CD8-positive, alpha-beta memory T cell (primary cell): ENCODE data around the gene SLFN13. TPM values are rescaled to one million over a fixed set of nuclear protein-coding genes. Genes with fewer than 3 reads are reported as not detected.
A peak's percentile ranks its signal among the peaks of the same experiment; 100 is the strongest.

Experiments used
- CTCF ChIA-PET: fragments of 350-600 bp; sonication (Branson Sonifier 250); formaldehyde crosslinking; loops from one replicate; lab custom pipeline; 2021; ENCODE audit warnings: antibody characterized with exemption; lab: Charles Lee
- POLR2A ChIA-PET: fragments of 350-600 bp; sonication (Branson Sonifier 250); formaldehyde crosslinking; loops from one replicate; lab custom pipeline; 2021; ENCODE audit warnings: antibody characterized with exemption; lab: Charles Lee
- DNase-seq, 5 donors: peaks; one replicate each; pipeline versions ENCODE4 v3.0.0 to v3.0.0-alpha.2; 2020 to 2022; ENCODE audit warnings: mixed read lengths in 1 of 5
- H3K27ac ChIP-seq: one replicate; pipeline ENCODE4 v1.7.0; 2013; ENCODE audit warnings: low read depth, mild to moderate bottlenecking, low read length, moderate library complexity
- H3K27me3 ChIP-seq: 2 replicates; pipeline ENCODE4 v1.7.0; 2013; ENCODE audit warnings: low read length, mild to moderate bottlenecking; ENCODE audit not compliant: insufficient read depth, poor library complexity, severe bottlenecking
- H3K36me3 ChIP-seq: 2 replicates; pipeline ENCODE4 v1.7.0; 2013; ENCODE audit warnings: mild to moderate bottlenecking, low read length, moderate library complexity; ENCODE audit not compliant: insufficient read depth
- H3K4me1 ChIP-seq: 2 replicates; pipeline ENCODE4 v1.7.0; 2013; ENCODE audit warnings: mild to moderate bottlenecking, low read length, moderate library complexity; ENCODE audit not compliant: insufficient read depth
- H3K4me3 ChIP-seq: 2 replicates; pipeline ENCODE4 v1.7.0; 2013; ENCODE audit warnings: mild to moderate bottlenecking, low read length
- H3K9me3 ChIP-seq: 2 replicates; pipeline ENCODE4 v1.7.0; 2013; ENCODE audit warnings: mild to moderate bottlenecking, low read length
- H3K27ac Mint-ChIP-seq, 8 donors: one replicate each; pipeline ENCODE4 v1.8.0; 2020 to 2021; ENCODE audit warnings: mixed read lengths in 8 of 8, mild to moderate bottlenecking in 6 of 8, inconsistent platforms in 3 of 8, moderate library complexity in 3 of 8
- H3K27me3 Mint-ChIP-seq, 2 donors: one replicate each; pipeline ENCODE4 v1.8.0; 2020 to 2021; ENCODE audit warnings: mixed read lengths in 2 of 2, mild to moderate bottlenecking in 1 of 2, moderate library complexity in 1 of 2
- H3K36me3 Mint-ChIP-seq, 3 donors: one replicate each; pipeline ENCODE4 v1.8.0; 2020 to 2021; ENCODE audit warnings: mixed read lengths in 3 of 3, inconsistent platforms in 1 of 3, mild to moderate bottlenecking in 1 of 3
- H3K4me1 Mint-ChIP-seq, 3 donors: one replicate each; pipeline ENCODE4 v1.8.0; 2020 to 2021; ENCODE audit warnings: mixed read lengths in 3 of 3, inconsistent platforms in 1 of 3, mild to moderate bottlenecking in 1 of 3
- H3K4me3 Mint-ChIP-seq, 7 donors: one replicate each; pipeline ENCODE4 v1.8.0; 2020 to 2021; ENCODE audit warnings: mixed read lengths in 7 of 7, mild to moderate bottlenecking in 6 of 7, moderate library complexity in 4 of 7, inconsistent platforms in 2 of 7
- H3K9me3 Mint-ChIP-seq, 5 donors: one replicate each; pipeline ENCODE4 v1.8.0; 2020 to 2022; ENCODE audit warnings: mixed read lengths in 5 of 5, mild to moderate bottlenecking in 3 of 5, moderate library complexity in 2 of 5, inconsistent platforms in 1 of 5
- polyA plus RNA-seq: library from polyadenylated mRNA; unstranded; fragments of 300-500 nt; fragmentation: Illumina TruSeq; gene quantifications from one replicate; pipeline ENCODE4 v1.2.3, GENCODE V29; 2021
- total RNA-seq, 2 experiments: library from RNA; stranded (reverse); gene quantifications; one replicate each; pipeline ENCODE4 v1.2.3, GENCODE V29; 2021

SLFN13 gene
- total and polyA plus RNA-seq, 3 experiments from 2014 or later = 7.0 to 24.4 (median 23.0) TPM

GRCh38 chr17:35486920-35487732 lies 38.6 kb upstream of the SLFN13 start:
- Mint-ChIP-seq H3K36me3 (peaks cover 8 to 87% (median 27%) of the 10 kb centered on the region in 3 donors), H3K27ac (peak overlapping the region; percentile 87 to 100 (median 96)), H3K4me3 (peak overlapping the region; percentile 84 to 100 (median 98)), H3K27me3 (no peaks in the 10 kb centered on the region), H3K9me3 (no peaks in the 10 kb centered on the region), H3K4me1 (peaks cover 81 to 92% (median 88%) of the 10 kb centered on the region in 3 donors)
- DNase-seq = peak; percentile 55 to 84 (median 71)
- H3K4me3 ChIP-seq = peak overlapping the region; percentile 92
- peak overlapping the region; percentile 85 for H3K27ac ChIP-seq
- ChIA-PET POLR2A (interaction anchor here (0.6 to 3.2 kb wide), 13 partner anchors 31 to 317 kb away, joined by 3 to 27 read pairs (median 8); partner anchors contain the start of genes PEX12, SLFN11, SLFN12 and SLFN12L), CTCF (interaction anchor here (0.8 to 3.4 kb wide), 21 partner anchors 7 to 326 kb away, joined by 3 to 43 read pairs (median 4); partner anchors contain the start of gene SLFN12L)
- peaks cover 4% of the 10 kb centered on the region for H3K36me3 ChIP-seq
- H3K9me3 ChIP-seq = no peaks in the 10 kb centered on the region
- H3K4me1 ChIP-seq = peaks cover 31% of the 10 kb centered on the region
- H3K27me3 ChIP-seq = no peaks in the 10 kb centered on the region

GRCh38 chr17:35479271-35479670 lies 30.7 kb upstream of the SLFN13 start:
- Histone ChIP-seq H3K27ac (no peak overlapping the region), H3K4me3 (no peak overlapping the region), H3K27me3 (no peaks in the 10 kb centered on the region), H3K4me1 (peaks cover 4% of the 10 kb centered on the region), H3K36me3 (peaks cover 15% of the 10 kb centered on the region), H3K9me3 (no peaks in the 10 kb centered on the region)
- CTCF ChIA-PET = interaction anchor here (2.0 kb wide), 1 partner anchor 11 kb away, joined by 5 read pairs; no protein-coding TSS in a partner anchor
- no peak for DNase-seq
- peak overlapping the region in 1 of 7 donors; percentile 3 for H3K4me3 Mint-ChIP-seq
- no peaks in the 10 kb centered on the region for H3K9me3 Mint-ChIP-seq
- H3K27ac Mint-ChIP-seq = peak overlapping the region in 5 of 8 donors; percentile 7 to 91 (median 52)
- H3K36me3 Mint-ChIP-seq = peaks cover 43 to 88% (median 51%) of the 10 kb centered on the region in 3 donors
- POLR2A ChIA-PET = no interaction called here
- peaks cover 63 to 86% (median 67%) of the 10 kb centered on the region in 3 donors for H3K4me1 Mint-ChIP-seq
- no peaks in the 10 kb centered on the region for H3K27me3 Mint-ChIP-seq

- Mint-ChIP-seq H3K27ac (peak overlapping the region in 6 of 8 donors; percentile 9 to 91 (median 60)), H3K4me1 (peaks cover 50 to 81% (median 61%) of the 10 kb centered on the region in 3 donors), H3K36me3 (peaks cover 48 to 87% (median 55%) of the 10 kb centered on the region in 3 donors), H3K4me3 (no peak overlapping the region), H3K9me3 (peaks cover 0 to 2% (median 0%) of the 10 kb centered on the region in 5 donors), H3K27me3 (no peaks in the 10 kb centered on the region)
- Histone ChIP-seq H3K4me3 (no peak overlapping the region), H3K27me3 (no peaks in the 10 kb centered on the region), H3K4me1 (peaks cover 4% of the 10 kb centered on the region), H3K27ac (no peak overlapping the region), H3K36me3 (peaks cover 17% of the 10 kb centered on the region), H3K9me3 (no peaks in the 10 kb centered on the region)
- ChIA-PET POLR2A (no interaction called here), CTCF (no interaction called here)
- no peak for DNase-seq
These were observed 28.7 kb upstream of the SLFN13 start for GRCh38 chr17:35477248-35477647.

- no peaks in the 10 kb centered on the region for H3K9me3 ChIP-seq
- H3K4me3 ChIP-seq = no peak overlapping the region
- H3K27ac ChIP-seq = no peak overlapping the region
- peaks cover 17% of the 10 kb centered on the region for H3K36me3 ChIP-seq
- no peaks in the 10 kb centered on the region for H3K27me3 ChIP-seq
- POLR2A ChIA-PET = no interaction called here
- Mint-ChIP-seq H3K9me3 (peaks cover 0 to 6% (median 0%) of the 10 kb centered on the region in 5 donors), H3K27ac (peak overlapping the region; percentile 33 to 91 (median 73)), H3K27me3 (no peaks in the 10 kb centered on the region), H3K4me1 (peaks cover 54 to 79% (median 62%) of the 10 kb centered on the region in 3 donors), H3K36me3 (peaks cover 48 to 85% (median 57%) of the 10 kb centered on the region in 3 donors), H3K4me3 (peak overlapping the region in 1 of 7 donors; percentile 48)
- CTCF ChIA-PET = interaction anchor here (2.2 kb wide), 1 partner anchor 11 kb away, joined by 6 read pairs; no protein-coding TSS in a partner anchor
- peaks cover 4% of the 10 kb centered on the region for H3K4me1 ChIP-seq
- no peak for DNase-seq
These were observed 27.8 kb upstream of the SLFN13 start for GRCh38 chr17:35476283-35476820.

GRCh38 chr17:35468475-35468874 lies 19.9 kb upstream of the SLFN13 start:
- no peaks in the 10 kb centered on the region for H3K27me3 ChIP-seq
- Mint-ChIP-seq H3K4me3 (peak overlapping the region in 6 of 7 donors; percentile 32 to 72 (median 58)), H3K27me3 (no peaks in the 10 kb centered on the region), H3K9me3 (peaks cover 0 to 8% (median 5%) of the 10 kb centered on the region in 5 donors), H3K36me3 (peaks cover 8 to 35% (median 29%) of the 10 kb centered on the region in 3 donors), H3K27ac (peak overlapping the region; percentile 83 to 96 (median 89)), H3K4me1 (peaks cover 55 to 72% (median 66%) of the 10 kb centered on the region in 3 donors)
- CTCF ChIA-PET = interaction anchor here (1.2 to 2.4 kb wide), 8 partner anchors 10 to 226 kb away, joined by 3 to 7 read pairs (median 5); partner anchors contain the start of genes SLFN13 and SLFN5
- POLR2A ChIA-PET = interaction anchor here (0.7 kb wide), 1 partner anchor 95 kb away, joined by 3 read pairs; no protein-coding TSS in a partner anchor
- no peak overlapping the region for H3K27ac ChIP-seq
- no peaks in the 10 kb centered on the region for H3K36me3 ChIP-seq
- H3K4me1 ChIP-seq = peaks cover 22% of the 10 kb centered on the region
- H3K4me3 ChIP-seq = no peak overlapping the region
- H3K9me3 ChIP-seq = peaks cover 7% of the 10 kb centered on the region
- no peak for DNase-seq

GRCh38 chr17:35467824-35468223 lies 19.3 kb upstream of the SLFN13 start:
- Histone ChIP-seq H3K9me3 (peaks cover 7% of the 10 kb centered on the region), H3K4me1 (peaks cover 22% of the 10 kb centered on the region), H3K27ac (no peak overlapping the region), H3K4me3 (no peak overlapping the region), H3K36me3 (no peaks in the 10 kb centered on the region), H3K27me3 (no peaks in the 10 kb centered on the region)
- peaks cover 5 to 28% (median 24%) of the 10 kb centered on the region in 3 donors for H3K36me3 Mint-ChIP-seq
- ChIA-PET POLR2A (interaction anchor here (0.7 to 1.4 kb wide), 2 partner anchors 94 to 154 kb away, joined by 3 to 4 read pairs; no protein-coding TSS in a partner anchor), CTCF (interaction anchor here (0.6 to 2.4 kb wide), 9 partner anchors 10 to 225 kb away, joined by 3 to 7 read pairs (median 5); partner anchors contain the start of genes SLFN13 and SLFN5)
- DNase-seq = peak in 3 of 5 donors; percentile 34 to 62 (median 59)
- H3K4me3 Mint-ChIP-seq = peak overlapping the region in 6 of 7 donors; percentile 48 to 89 (median 68)
- peaks cover 0 to 8% (median 5%) of the 10 kb centered on the region in 5 donors for H3K9me3 Mint-ChIP-seq
- H3K27me3 Mint-ChIP-seq = no peaks in the 10 kb centered on the region
- H3K27ac Mint-ChIP-seq = peak overlapping the region; percentile 83 to 96 (median 89)
- H3K4me1 Mint-ChIP-seq = peaks cover 55 to 75% (median 63%) of the 10 kb centered on the region in 3 donors

- no peaks in the 10 kb centered on the region for H3K27me3 ChIP-seq
- peaks cover 7% of the 10 kb centered on the region for H3K4me1 ChIP-seq
- H3K27ac ChIP-seq = peak overlapping the region; percentile 5
- H3K4me3 ChIP-seq = no peak overlapping the region
- Mint-ChIP-seq H3K27me3 (no peaks in the 10 kb centered on the region), H3K4me3 (peak overlapping the region; percentile 53 to 88 (median 80)), H3K9me3 (peaks cover 0 to 13% (median 4%) of the 10 kb centered on the region in 5 donors), H3K27ac (peak overlapping the region; percentile 89 to 99 (median 96)), H3K4me1 (peaks cover 24 to 37% (median 37%) of the 10 kb centered on the region in 3 donors), H3K36me3 (peaks cover 3 to 19% (median 16%) of the 10 kb centered on the region in 3 donors)
- H3K36me3 ChIP-seq = peaks cover 4% of the 10 kb centered on the region
- POLR2A ChIA-PET = interaction anchor here (0.5 to 0.6 kb wide), 2 partner anchors 85 to 1627 kb away, joined by 3 read pairs; no protein-coding TSS in a partner anchor
- CTCF ChIA-PET = interaction anchor here (0.8 to 1.2 kb wide), 3 partner anchors 12 to 74 kb away, joined by 3 to 4 read pairs (median 4); partner anchors contain the start of gene SLFN13
- DNase-seq = peak; percentile 52 to 86 (median 73)
- H3K9me3 ChIP-seq = no peaks in the 10 kb centered on the region
These were observed 11.8 kb upstream of the SLFN13 start for GRCh38 chr17:35460354-35460851.
